ENCODE results near the gene C22orf23.

DNA sequence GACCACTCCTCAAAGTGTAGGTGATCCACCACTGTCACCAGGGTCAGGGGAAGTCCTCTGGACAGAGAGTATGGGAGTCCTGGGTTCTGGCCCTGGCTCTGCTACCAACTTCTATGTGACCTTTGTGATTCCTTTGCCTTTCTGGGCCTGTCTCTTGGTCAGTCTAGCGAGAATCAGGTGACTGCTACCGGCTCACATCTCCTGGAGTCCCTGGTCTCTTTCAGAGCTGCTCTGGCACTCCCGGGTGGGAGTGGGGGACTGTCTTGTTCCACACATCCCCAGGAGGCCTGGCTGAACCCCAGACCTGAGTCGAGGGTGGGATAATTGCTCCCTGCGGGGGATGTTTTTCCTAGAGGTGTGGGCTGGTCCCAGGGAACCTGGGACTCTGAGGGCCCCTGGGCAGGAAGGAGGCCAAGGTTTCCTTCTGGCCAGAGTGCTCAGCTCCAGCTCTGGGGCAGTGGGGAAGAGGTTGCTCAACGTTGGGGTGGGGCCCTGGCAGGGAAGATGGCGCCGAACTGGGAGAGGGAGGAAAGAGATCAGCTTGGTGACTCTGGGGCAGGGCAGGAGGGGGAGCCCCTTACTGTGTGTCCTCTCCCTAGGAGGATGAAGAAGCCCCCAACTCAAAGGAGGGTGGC, 28.9 kb upstream of the C22orf23 start:
- TF ChIP-seq EZH2phosphoT487 (conservative IDR thresholded peaks at IDR 0.05; ENCODE audit: low read length), result no peak
- TF ChIP-seq, protein P1, sequence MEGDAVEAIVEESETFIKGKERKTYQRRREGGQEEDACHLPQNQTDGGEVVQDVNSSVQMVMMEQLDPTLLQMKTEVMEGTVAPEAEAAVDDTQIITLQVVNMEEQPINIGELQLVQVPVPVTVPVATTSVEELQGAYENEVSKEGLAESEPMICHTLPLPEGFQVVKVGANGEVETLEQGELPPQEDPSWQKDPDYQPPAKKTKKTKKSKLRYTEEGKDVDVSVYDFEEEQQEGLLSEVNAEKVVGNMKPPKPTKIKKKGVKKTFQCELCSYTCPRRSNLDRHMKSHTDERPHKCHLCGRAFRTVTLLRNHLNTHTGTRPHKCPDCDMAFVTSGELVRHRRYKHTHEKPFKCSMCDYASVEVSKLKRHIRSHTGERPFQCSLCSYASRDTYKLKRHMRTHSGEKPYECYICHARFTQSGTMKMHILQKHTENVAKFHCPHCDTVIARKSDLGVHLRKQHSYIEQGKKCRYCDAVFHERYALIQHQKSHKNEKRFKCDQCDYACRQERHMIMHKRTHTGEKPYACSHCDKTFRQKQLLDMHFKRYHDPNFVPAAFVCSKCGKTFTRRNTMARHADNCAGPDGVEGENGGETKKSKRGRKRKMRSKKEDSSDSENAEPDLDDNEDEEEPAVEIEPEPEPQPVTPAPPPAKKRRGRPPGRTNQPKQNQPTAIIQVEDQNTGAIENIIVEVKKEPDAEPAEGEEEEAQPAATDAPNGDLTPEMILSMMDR (IDR thresholded peaks at IDR 0.05; ENCODE audit: insufficient read depth, low read length, poor library complexity, severe bottlenecking), result no peak
